Measurements from ENCODE around the gene NUTF2. TPM values are rescaled to one million over a fixed set of nuclear protein-coding genes. Genes with fewer than 3 reads are reported as not detected.

NUTF2 gene
- total RNA-seq, 1 experiment from 2014 or later = 224 TPM

DNA sequence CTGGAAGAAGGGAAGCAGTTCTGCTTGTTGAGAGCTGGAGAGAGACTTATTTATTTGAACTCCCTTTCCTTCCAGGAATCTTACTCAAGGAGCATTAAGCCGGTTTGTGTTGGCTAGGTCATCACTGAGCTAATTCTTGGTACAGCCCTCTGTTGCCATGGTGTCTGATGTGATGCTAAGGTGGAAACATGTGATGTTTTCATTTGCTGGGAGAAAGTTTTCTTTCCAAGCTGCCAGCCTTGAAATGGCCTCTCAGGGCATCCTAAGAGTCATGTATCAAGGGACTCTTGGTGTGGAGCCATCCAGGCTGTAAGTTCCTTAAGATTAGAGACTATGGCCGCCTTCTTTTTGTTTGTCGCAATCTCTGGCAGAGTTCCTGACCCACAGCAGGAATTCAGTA, 50.5 kb downstream of the NUTF2 start:
- peaks cover 32% of the 10 kb centered on the region for H3K36me3 Mint-ChIP-seq (ENCODE audit: insufficient read depth, unreplicated experiment)
- BruUV-seq (replicated peaks) = no TSS peak
- no peak overlapping the region for H3K4me3 Mint-ChIP-seq (ENCODE audit: low read depth, unreplicated experiment)
- intact Hi-C loops (cut with micrococcal nuclease; ENCODE audit: unreplicated experiment) = no loop called here
- H3K27me3 Mint-ChIP-seq (ENCODE audit: unreplicated experiment) = no peaks in the 10 kb centered on the region
- TF ChIP-seq, protein P1, sequence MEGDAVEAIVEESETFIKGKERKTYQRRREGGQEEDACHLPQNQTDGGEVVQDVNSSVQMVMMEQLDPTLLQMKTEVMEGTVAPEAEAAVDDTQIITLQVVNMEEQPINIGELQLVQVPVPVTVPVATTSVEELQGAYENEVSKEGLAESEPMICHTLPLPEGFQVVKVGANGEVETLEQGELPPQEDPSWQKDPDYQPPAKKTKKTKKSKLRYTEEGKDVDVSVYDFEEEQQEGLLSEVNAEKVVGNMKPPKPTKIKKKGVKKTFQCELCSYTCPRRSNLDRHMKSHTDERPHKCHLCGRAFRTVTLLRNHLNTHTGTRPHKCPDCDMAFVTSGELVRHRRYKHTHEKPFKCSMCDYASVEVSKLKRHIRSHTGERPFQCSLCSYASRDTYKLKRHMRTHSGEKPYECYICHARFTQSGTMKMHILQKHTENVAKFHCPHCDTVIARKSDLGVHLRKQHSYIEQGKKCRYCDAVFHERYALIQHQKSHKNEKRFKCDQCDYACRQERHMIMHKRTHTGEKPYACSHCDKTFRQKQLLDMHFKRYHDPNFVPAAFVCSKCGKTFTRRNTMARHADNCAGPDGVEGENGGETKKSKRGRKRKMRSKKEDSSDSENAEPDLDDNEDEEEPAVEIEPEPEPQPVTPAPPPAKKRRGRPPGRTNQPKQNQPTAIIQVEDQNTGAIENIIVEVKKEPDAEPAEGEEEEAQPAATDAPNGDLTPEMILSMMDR (IDR thresholded peaks at IDR 0.05; ENCODE audit: unreplicated experiment) = no peak
- no peaks in the 10 kb centered on the region for H3K9me3 Mint-ChIP-seq (ENCODE audit: low read depth, unreplicated experiment)
- no peak for DNase-seq
- peaks cover 10% of the 10 kb centered on the region for H3K4me1 Mint-ChIP-seq (ENCODE audit: low read depth, unreplicated experiment)
- CTCF ChIA-PET = no interaction called here
- no peak overlapping the region for H3K27ac Mint-ChIP-seq (ENCODE audit: unreplicated experiment)

DNA sequence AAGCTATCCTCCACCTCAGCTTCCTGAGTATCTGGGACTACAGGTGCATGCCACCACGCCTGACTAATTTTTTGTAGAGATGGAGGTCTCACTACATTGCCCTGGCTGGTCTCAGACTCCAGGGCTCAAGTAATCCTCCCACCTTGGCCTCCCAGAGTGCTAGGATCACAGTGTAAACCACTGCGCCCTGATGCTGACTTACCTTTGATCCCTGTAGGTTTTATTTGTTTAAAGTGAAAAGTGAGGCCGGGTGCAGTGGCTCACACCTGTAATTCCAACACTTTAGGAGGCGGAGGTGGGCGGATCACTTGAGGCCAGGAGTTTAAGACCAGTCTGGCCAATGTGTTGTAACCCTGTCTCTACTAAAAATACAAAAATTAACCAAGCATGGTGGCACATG, 55.0 kb downstream of the NUTF2 start:
- Mint-ChIP-seq H3K9me3 (ENCODE audit: low read depth, unreplicated experiment) (no peaks in the 10 kb centered on the region), H3K36me3 (ENCODE audit: insufficient read depth, unreplicated experiment) (peaks cover 13% of the 10 kb centered on the region), H3K27ac (ENCODE audit: unreplicated experiment) (no peak overlapping the region), H3K27me3 (ENCODE audit: unreplicated experiment) (no peaks in the 10 kb centered on the region), H3K4me3 (ENCODE audit: low read depth, unreplicated experiment) (no peak overlapping the region), H3K4me1 (ENCODE audit: low read depth, unreplicated experiment) (peaks cover 7% of the 10 kb centered on the region)
- CTCF ChIA-PET = no interaction called here
- intact Hi-C loops (cut with micrococcal nuclease; ENCODE audit: unreplicated experiment) = no loop called here
- TF ChIP-seq, protein P1 (IDR thresholded peaks at IDR 0.05; ENCODE audit: unreplicated experiment) = no peak
- no TSS peak for BruUV-seq (replicated peaks)
- no peak for DNase-seq

DNA sequence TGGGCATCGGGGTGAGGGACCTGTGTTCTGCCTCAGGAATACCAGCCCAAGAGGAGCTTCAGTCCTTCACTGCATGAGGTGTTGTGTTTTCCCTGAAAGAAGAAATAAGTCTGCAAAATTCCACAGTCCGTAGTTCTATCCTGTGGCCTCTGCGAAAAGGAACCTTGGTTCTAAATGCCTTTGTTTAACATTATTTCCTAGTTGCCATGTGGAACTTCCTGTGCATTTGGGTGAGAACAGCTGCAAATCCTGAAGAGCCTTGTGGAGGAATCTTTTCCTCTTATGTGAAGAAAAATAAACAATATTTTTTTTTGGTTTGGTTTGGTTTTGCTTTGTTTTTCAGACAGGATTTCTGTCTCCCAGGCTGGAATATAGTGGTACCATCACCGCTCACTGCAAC, 56.1 kb downstream of the NUTF2 start:
- no peak overlapping the region for H3K27ac Mint-ChIP-seq (ENCODE audit: unreplicated experiment)
- no peak for DNase-seq
- H3K9me3 Mint-ChIP-seq (ENCODE audit: low read depth, unreplicated experiment) = no peaks in the 10 kb centered on the region
- H3K4me1 Mint-ChIP-seq (ENCODE audit: low read depth, unreplicated experiment) = peaks cover 7% of the 10 kb centered on the region
- H3K36me3 Mint-ChIP-seq (ENCODE audit: insufficient read depth, unreplicated experiment) = peaks cover 13% of the 10 kb centered on the region
- TF ChIP-seq, protein P1 (IDR thresholded peaks at IDR 0.05; ENCODE audit: unreplicated experiment) = no peak
- no peak overlapping the region for H3K4me3 Mint-ChIP-seq (ENCODE audit: low read depth, unreplicated experiment)
- H3K27me3 Mint-ChIP-seq (ENCODE audit: unreplicated experiment) = no peaks in the 10 kb centered on the region
- CTCF ChIA-PET = no interaction called here
- intact Hi-C loops (cut with micrococcal nuclease; ENCODE audit: unreplicated experiment) = no loop called here
- BruUV-seq (replicated peaks) = no TSS peak

DNA sequence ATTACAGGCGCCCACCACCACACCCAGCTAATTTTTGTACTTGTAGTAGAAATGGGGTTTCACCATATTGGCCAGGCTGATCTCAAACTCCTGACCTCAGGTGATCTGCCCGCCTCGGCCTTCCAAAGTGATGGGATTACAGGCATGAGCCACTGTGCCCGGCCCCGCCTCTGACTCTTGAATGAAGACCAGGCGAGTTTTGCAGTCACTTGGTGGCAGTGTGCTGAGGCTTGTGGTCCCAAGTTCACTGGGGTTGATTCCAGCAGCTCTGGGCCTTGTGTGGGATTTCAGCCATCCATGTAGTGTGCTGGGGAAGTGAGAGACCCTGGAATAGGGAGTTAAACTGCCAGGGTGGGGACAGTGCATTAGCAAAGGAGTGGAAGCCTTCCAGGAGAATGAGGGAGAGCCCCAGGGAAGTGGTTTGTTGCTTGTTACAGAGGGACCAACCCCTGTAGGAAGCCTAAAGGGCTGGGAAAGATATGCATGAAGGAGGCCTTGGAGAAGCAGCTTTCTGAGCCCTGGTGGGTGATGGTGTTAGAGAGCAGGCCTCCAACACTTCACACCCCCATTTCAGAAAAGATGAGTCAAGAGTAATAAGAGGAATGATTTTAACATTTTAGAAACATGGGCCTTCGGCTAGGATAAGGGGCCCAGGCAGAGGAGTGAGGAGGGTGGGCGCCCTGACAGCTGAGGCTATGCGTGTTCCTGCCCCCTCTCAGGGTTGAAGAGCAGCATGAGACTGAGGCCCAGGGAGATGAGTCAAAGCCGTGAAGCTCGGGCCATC, 60.9 kb downstream of the NUTF2 start:
- H3K4me1 Mint-ChIP-seq (ENCODE audit: low read depth, unreplicated experiment) = peaks cover 7% of the 10 kb centered on the region
- peaks cover 40% of the 10 kb centered on the region for H3K36me3 Mint-ChIP-seq (ENCODE audit: insufficient read depth, unreplicated experiment)
- no peaks in the 10 kb centered on the region for H3K27me3 Mint-ChIP-seq (ENCODE audit: unreplicated experiment)
- no TSS peak for BruUV-seq (replicated peaks)
- H3K4me3 Mint-ChIP-seq (ENCODE audit: low read depth, unreplicated experiment) = no peak overlapping the region
- no peak for DNase-seq
- intact Hi-C loops (cut with micrococcal nuclease; ENCODE audit: unreplicated experiment) = no loop called here
- TF ChIP-seq, protein P1 (IDR thresholded peaks at IDR 0.05; ENCODE audit: unreplicated experiment) = no peak
- CTCF ChIA-PET = interaction anchor here (0.7 kb wide), 1 partner anchor 479 kb away, joined by 4 read pairs; no protein-coding TSS in a partner anchor
- no peaks in the 10 kb centered on the region for H3K9me3 Mint-ChIP-seq (ENCODE audit: low read depth, unreplicated experiment)
- no peak overlapping the region for H3K27ac Mint-ChIP-seq (ENCODE audit: unreplicated experiment)
